Adipose tissue (tissue), 3 donors: ENCODE measurements around the gene WDR76. TPM values are rescaled to one million over a fixed set of nuclear protein-coding genes. Genes with fewer than 3 reads are reported as not detected.

Experiments
- H3K27ac ChIP-seq: one replicate; pipeline ENCODE4 v1.5.1; 2013; ENCODE audit warnings: low read depth, low read length
- WGBS, 3 donors: extraction: QIAGEN DNeasy Blood & Tissue Kit; methylation state at CpG; one replicate each; pipeline ENCODE4 v1.1.7; 2013; 5-methylcytosine and 5-hydroxymethylcytosine counted together
- polyA plus RNA-seq, 3 donors: library from polyadenylated mRNA; stranded (reverse); fragments of 200-250 nt; gene quantifications; one replicate each; pipeline ENCODE4 v1.2.3, GENCODE V29; 2013
- donor health status: healthy with polysubstance abuse.
- donor health status: Bipolar disorder and iron deficiency.
- donor health status: healthy.

WDR76 gene
- polyA plus RNA-seq, 3 donors, result 1.6 to 2.7 (median 1.6) TPM

DNA sequence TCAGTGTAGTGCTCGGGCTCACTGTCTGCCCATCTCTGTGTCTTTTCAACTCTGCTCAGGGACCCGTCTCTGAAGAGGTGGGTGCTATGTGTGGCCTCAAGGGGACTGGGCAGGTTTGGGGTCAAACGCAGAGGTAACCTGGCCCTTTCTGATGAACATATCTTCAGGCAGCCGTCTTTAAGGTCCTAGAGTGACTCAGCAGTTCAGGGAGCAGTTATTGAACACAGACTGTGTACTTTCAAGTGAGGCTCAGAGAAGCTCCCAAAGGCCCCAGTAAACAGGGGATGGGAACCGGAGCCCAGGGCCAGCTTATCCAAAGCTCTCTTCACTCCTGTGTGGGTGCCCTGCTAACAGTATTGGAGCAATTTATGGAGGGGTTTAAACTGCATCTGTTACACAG, 73.1 kb downstream of the WDR76 start:
- 80 to 83% (median 81%) methylated on average over 5 of the region's 5 CpGs for WGBS, 3 donors
- no peak overlapping the region for H3K27ac ChIP-seq

DNA sequence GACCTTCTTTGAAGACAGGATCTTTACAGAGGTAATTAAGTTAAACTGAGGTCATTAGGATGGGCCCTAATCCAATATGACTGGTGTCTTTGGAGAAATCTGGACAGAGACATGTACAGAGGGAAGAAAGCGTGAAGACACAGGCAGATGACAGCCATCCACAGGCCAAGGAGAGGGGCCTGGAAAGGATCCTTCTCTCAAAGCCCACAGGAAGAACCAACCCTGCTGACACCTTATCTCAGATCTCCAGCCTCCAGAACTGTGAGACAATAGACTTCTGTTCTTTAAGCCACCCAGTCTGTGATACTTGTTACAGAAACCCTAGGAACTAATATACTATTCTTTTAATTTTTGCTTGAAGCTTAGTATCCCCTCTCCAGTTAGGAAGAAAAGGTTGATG, 74.2 kb downstream of the WDR76 start:
- WGBS, 3 donors, result 95 to 100% (median 100%) methylated on average over 1 of the region's 1 CpG

DNA sequence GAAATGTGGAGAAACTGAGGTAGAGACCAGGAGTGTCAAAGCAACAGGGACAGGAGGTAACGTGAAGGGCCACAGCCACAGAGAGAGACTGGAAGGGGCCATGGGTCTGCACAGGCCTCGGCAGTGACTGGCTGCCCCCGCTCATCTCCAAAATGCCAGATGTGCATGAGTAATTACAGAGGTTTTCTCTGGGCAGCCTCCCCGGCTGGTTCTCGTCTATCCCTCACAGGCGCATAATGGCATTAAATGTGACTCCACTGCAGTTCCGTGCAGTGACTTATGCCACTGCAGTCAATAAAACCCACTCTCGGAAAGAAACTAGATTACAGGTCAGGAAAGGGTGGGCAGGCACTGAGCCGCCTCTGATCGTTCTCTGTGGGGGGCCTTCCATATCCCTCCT, 74.7 kb downstream of the WDR76 start:
- WGBS, 3 donors, result 86 to 91% (median 91%) methylated on average over 10 of the region's 10 CpGs

More for the DNA sequence above, 74.2 kb downstream of the WDR76 start:
- no peak overlapping the region for H3K27ac ChIP-seq

DNA sequence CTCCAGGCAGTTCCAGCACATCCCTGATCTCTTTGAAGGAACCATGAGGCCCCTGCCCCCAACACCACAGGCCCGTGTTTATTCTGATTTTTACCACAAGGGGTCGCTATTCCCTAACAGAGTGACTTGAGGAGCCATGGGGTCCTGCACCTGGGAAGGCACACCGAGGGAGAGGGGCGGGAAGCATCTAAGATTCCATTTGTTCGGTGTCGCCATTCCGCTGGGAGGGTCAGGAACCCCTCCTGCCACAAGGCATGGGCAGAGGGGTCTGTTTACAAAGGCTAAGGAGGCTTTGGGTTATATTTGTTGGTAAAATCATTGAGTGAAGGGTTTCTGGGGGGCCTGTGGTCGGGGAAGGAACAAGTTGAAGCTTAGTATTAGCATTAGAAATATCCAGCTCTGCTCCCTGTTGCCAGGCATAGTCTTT, 77.1 kb downstream of the WDR76 start:
- H3K27ac ChIP-seq, result no peak overlapping the region
- WGBS, 3 donors, result 14 to 20% (median 16%) methylated on average over 8 of the region's 8 CpGs

More for the DNA sequence above, 74.7 kb downstream of the WDR76 start:
- no peak overlapping the region for H3K27ac ChIP-seq

DNA sequence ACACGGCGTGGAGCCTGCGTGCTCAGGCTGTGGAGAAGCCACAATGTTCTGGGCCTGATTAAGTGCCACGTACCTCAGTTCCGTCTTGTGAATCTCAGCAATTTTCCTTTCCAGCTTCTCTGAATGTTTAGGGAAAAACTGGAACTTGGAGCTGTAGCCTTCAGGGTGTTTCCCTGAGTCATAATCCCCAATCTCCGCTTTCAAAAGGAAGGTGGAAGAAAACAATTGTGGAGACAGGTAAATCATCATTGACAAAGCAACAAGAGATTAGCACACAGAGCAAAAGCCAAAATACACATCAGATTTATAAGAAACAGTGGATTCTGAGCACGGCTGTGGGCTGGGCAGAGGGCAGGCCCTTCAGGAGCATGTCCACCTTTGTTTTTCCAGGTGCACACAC, 79.0 kb downstream of the WDR76 start:
- WGBS, 3 donors, result 94% methylated on average over 7 of the region's 7 CpGs
- H3K27ac ChIP-seq, result no peak overlapping the region

DNA sequence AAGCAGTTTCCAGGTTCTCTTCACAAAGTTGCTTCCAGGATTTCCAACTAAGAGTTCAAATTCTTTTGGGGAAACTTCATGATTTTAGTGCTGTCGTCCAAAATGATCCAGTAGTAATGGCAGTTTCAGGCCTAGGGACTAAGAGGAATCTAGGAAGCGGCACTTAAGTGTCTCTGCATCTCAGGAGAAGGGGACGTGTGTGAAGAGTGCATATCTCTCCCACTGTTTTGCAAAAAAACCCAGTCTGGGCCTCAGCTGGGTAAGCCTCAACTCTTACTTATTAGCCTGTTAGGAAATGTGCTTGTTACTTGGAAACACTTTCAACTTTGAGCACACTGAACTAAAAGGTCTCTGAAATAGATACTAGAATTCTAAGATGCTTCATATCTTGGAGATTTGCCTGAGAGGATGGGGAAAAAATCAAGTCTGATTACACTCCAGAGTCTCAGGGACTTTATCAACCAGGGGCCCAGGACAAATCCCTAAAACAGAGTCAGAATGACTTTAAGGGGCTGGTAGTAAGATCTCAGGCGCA, 81.8 kb downstream of the WDR76 start:
- WGBS, 3 donors, result 58 to 76% (median 74%) methylated on average over 4 of the region's 4 CpGs
- no peak overlapping the region for H3K27ac ChIP-seq

DNA sequence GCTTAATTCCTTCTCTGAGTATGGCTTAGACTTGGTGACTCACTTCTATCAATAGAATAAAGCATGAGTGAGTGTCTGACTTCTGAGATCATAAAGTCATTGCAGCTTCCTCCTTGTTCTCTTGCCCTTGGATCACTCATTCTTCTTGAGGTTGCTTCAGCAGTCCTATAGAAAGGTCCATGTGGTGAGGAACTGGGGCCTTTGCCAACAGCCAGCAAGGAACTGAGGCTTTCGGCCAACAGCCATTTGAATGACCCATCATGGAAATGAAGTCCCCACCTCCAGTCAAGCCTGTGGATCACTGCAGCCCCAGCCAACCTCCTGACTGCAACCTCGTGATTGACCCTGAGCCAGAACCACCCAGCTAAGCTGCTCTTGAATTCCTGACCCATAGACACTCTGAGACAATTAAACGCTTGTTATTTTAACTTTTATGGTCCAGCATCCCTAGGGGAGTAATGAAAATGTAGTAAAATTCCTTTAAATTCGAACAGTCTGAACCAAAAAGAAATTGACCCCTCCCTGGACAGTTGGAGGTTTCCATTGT, 84.5 kb downstream of the WDR76 start:
- H3K27ac ChIP-seq, result no peak overlapping the region
- 59 to 79% (median 67%) methylated on average over 4 of the region's 4 CpGs for WGBS, 3 donors

DNA sequence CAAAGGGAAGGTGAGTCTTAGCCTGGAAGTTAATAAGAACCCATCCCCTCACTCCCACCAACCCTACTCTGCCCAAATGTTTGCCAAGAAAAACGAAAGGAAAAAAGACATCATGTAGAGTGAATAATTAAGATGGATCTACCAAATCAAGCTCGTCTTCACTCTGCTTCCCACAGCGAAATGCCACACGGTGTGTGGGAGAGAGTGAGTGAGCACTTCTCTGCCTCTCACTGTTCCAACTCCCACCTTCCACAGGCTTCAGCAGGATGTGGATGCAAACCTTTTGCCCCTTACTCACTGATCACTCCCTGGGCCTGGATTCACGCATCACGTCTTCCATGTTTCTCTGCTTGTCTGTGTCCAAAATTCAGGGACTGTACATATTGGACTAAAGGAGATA, 85.4 kb downstream of the WDR76 start:
- no peak overlapping the region for H3K27ac ChIP-seq
- 89 to 90% (median 90%) methylated on average over 6 of the region's 6 CpGs for WGBS, 3 donors

DNA sequence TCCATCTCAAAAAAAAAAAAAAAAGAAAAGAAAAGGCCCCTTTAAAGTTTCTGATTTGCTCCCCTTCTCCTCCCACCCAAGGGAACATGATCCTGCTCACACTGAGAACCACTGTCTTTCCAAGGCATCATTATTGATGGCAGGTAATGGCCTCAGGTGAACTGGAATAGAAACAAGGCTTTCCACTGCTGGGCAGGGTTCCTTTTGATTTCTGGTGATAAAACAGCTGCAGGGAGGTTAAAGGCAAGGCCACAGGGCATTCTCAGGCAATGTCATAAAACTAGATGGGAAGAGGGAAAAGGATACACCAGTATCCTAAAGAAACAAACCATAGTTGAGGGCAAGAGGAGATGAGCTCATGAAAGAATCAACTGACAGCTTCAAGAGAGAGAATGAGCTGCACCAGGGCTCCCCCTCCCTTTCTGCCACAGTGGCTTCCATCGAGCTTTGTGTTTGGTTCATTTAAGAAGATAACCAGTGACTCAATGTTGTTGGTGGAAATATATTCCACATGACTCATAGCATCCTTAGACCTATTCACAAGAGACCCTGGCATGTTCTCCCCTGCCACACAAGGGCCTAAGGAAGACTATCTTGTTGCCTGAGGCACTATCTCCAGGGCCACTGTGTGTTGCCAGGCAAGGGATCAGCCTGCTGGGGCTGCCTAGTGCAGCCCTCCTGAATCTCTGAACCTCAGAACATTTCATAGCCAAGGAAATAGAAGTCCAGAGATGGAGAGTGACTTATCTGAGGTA, 86.4 kb downstream of the WDR76 start:
- H3K27ac ChIP-seq, result no peak overlapping the region
- WGBS, 3 donors, result 17 to 62% (median 43%) methylated on average over 1 of the region's 1 CpG

DNA sequence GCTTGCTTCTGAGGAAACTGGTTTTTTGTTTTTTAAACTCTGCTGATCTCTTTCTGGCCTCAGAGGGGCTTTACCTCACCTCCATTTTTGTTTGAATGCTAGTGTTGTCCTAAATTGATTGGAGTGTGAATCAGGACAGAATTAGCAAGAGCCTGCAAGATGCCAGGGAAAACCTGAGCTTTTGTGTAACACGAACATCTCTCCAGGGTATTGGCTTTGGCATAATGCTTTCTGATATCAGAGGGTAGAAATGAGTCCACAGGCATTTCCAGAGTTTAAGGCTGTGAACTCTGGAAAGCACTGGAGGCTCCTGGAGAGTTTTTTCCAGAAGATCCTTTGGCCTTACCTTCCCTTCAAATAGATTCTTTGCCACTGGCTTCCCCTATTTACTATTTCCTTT, 87.1 kb downstream of the WDR76 start:
- 50 to 82% (median 52%) methylated on average over 1 of the region's 1 CpG for WGBS, 3 donors
- no peak overlapping the region for H3K27ac ChIP-seq

DNA sequence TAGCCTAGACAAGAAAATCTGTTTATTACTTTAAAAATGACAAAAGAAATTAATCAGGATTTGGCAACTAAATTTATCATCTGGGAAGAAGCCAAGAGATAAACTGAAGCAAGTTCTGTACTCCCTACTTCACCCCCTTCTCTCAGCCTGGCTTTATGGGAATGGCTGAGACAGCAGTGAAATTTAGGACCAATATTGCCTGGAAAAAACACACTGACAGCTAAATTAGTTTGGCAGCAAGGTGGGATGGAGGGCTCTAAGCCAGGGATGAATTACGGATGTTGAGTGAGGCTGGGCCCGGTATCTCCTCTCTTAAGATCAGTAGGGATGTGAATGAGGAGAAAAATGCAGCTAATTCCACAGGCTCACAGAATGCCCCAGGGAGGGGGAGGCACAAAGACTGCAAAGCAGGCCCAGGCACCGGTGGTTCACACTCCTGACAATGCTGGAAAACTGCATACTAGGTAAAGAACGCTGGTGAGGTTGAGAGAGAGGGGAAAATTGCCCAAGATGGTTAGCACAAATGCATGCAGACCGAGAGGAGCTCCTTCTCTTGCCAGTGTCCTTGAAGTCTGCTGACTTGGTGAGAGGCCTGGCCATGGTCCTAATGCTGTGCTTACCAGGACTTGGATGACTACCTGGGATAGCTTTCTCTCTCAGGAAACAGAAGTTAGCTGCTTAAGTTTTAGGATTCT, 89.0 kb downstream of the WDR76 start:
- H3K27ac ChIP-seq, result no peak overlapping the region
- WGBS, 3 donors, result 49 to 63% (median 58%) methylated on average over 5 of the region's 5 CpGs

DNA sequence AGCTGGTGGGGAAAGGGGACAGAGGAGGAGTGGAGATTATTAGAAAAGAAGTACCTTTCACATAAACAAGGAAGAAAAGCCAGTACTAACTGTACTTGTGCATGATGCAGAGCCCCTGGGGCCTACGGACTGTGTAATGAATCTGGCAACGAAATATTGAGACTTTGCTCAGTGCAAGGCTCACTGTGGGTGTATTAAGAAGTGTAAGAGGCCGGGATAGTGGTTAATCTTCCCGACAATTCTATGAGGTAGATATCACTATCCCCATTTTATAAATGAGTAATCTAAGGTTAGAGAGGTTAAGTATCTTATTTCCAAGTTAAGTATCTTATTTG, 89.5 kb downstream of the WDR76 start:
- 71 to 89% (median 77%) methylated on average over 4 of the region's 4 CpGs for WGBS, 3 donors
- no peak overlapping the region for H3K27ac ChIP-seq

Other genes starting within 250 kb of the WDR76 start
- 1 to 10 TPM; 6.1 to 9.0 (median 8.3) TPM for gene PPIP5K1, start 236.8 kb upstream of the WDR76 start, polyA plus RNA-seq
- gene CKMT1B, start 233.0 kb upstream of the WDR76 start, polyA plus RNA-seq, result 10 to 100 TPM in 1 of 3 donors, 1 to 10 TPM in 2; 2.4 to 10.0 (median 5.2) TPM
- under 1 TPM in 2 of 3 donors, not detected in 1; 0.19 to 0.21 TPM for gene STRC, start 208.2 kb upstream of the WDR76 start, polyA plus RNA-seq
- gene CATSPER2, start 178.2 kb upstream of the WDR76 start, polyA plus RNA-seq, result 1 to 10 TPM; 1.0 to 2.1 (median 1.6) TPM
- 1 to 10 TPM; 1.6 to 5.8 (median 3.6) TPM for gene CKMT1A, start 133.1 kb upstream of the WDR76 start, polyA plus RNA-seq
- gene PDIA3, start 80.6 kb upstream of the WDR76 start, polyA plus RNA-seq, result 100 to 1,000 TPM; 103 to 141 (median 117) TPM
- gene ELL3, start 50.0 kb upstream of the WDR76 start, polyA plus RNA-seq, result 1 to 10 TPM in 2 of 3 donors, under 1 TPM in 1; 0.90 to 4.5 (median 1.2) TPM
- gene SERF2, start 34.7 kb upstream of the WDR76 start, polyA plus RNA-seq, result 1,000 to 10,000 TPM; 1,192 to 2,361 (median 1,574) TPM
- under 1 TPM; 0.44 to 0.79 (median 0.46) TPM for gene SERINC4, start 26.8 kb upstream of the WDR76 start, polyA plus RNA-seq
- gene HYPK, start 26.4 kb upstream of the WDR76 start, polyA plus RNA-seq, result 10 to 100 TPM in 2 of 3 donors, 1 to 10 TPM in 1; 9.9 to 30.6 (median 12.3) TPM
- gene MFAP1, start 2.3 kb upstream of the WDR76 start, polyA plus RNA-seq, result 10 to 100 TPM; 11.2 to 18.1 (median 14.9) TPM